GM12864 (cell line): Measurements from ENCODE around the gene MIPOL1.

Source experiments
- DNase-seq: peaks from one replicate; pipeline ENCODE4 v3.0.0-alpha.2; 2011; ENCODE audit warnings: low read depth
- H3K4me3 ChIP-seq: 2 replicates; pipeline ENCODE4 v1.5.1; 2011; ENCODE audit warnings: mild to moderate bottlenecking, low read depth, low read length, control low read depth
- TF ChIP-seq, protein P1 (sequence below): IDR thresholded peaks from 2 replicates; pipeline ENCODE4 v1.5.1; 2011; ENCODE audit warnings: low read depth, mild to moderate bottlenecking, moderate library complexity, low read length, control low read depth, inconsistent platforms; ENCODE audit errors: missing control alignments

The MIPOL1 gene

DNA sequence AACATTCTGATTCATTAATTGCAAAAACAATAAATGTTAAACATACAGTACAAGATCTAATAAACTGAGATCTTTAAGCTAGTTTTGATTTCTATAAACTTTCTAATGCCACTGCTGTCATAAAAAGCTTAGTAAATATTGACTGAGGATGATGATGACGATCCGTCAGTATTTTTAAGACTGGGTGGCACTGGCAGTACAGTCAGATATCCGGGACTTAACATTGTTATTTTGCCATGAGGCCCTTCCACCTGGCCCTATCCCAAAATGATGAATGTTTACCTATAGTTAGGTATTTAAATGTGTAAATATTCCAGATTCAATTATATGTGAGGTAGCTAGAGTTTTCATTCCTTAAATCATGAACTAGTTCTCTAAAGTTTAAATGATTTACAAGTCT, 238.8 kb downstream of the MIPOL1 start:
- no peak overlapping the region for H3K4me3 ChIP-seq
- no peak for DNase-seq
- TF ChIP-seq, protein P1, sequence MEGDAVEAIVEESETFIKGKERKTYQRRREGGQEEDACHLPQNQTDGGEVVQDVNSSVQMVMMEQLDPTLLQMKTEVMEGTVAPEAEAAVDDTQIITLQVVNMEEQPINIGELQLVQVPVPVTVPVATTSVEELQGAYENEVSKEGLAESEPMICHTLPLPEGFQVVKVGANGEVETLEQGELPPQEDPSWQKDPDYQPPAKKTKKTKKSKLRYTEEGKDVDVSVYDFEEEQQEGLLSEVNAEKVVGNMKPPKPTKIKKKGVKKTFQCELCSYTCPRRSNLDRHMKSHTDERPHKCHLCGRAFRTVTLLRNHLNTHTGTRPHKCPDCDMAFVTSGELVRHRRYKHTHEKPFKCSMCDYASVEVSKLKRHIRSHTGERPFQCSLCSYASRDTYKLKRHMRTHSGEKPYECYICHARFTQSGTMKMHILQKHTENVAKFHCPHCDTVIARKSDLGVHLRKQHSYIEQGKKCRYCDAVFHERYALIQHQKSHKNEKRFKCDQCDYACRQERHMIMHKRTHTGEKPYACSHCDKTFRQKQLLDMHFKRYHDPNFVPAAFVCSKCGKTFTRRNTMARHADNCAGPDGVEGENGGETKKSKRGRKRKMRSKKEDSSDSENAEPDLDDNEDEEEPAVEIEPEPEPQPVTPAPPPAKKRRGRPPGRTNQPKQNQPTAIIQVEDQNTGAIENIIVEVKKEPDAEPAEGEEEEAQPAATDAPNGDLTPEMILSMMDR, result no peak

DNA sequence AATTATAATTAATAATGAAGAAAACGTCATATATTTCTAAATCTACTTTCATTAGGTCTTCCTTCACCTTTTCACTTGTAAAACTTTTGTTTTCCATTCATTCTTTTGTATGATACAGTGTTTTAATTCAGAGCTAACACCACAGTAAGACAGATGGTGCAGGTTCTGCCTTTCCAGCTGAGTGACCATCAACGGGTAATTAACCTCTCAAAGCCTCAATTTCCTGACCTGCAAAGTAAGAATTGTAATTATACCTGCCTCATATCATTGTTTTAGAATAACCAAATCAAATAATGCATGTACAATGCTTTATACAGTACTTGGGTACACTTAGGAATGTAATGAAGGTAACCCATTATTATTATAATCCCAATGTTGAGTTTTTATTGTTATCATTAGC, 239.8 kb downstream of the MIPOL1 start:
- TF ChIP-seq, protein P1, result no peak
- no peak for DNase-seq
- H3K4me3 ChIP-seq, result no peak overlapping the region

DNA sequence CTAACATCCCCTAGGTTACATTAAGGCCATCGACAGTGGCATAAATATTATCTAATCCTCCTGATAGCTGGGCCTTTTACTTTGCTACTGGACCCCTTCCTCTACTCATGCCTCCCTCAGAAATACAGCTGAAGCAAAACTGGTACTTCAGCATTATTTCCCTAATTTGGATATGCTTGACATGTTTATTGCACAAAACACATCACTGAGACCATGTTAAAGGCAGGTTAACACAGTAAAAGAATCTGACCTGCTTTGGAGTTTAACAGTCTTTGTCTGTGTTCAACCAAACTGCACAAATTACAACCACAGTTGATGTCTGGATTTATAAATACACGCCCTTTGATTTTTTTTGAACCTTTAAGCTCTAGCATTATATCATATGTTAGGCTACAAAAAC, 240.7 kb downstream of the MIPOL1 start:
- TF ChIP-seq, protein P1, result no peak
- no peak for DNase-seq
- H3K4me3 ChIP-seq, result no peak overlapping the region

- DNase-seq, result no peak
- H3K4me3 ChIP-seq, result no peak overlapping the region
- TF ChIP-seq, protein P1, result no peak
Measured at GRCh38 chr14:37443461-37443860, 245.7 kb downstream of the MIPOL1 start.

GRCh38 chr14:37447883-37448391, 250.2 kb downstream of the MIPOL1 start:
- TF ChIP-seq, protein P1, result no peak
- H3K4me3 ChIP-seq, result no peak overlapping the region
- no peak for DNase-seq

GRCh38 chr14:37452323-37452722, 254.6 kb downstream of the MIPOL1 start:
- no peak overlapping the region for H3K4me3 ChIP-seq
- no peak for DNase-seq
- TF ChIP-seq, protein P1, result no peak

DNA sequence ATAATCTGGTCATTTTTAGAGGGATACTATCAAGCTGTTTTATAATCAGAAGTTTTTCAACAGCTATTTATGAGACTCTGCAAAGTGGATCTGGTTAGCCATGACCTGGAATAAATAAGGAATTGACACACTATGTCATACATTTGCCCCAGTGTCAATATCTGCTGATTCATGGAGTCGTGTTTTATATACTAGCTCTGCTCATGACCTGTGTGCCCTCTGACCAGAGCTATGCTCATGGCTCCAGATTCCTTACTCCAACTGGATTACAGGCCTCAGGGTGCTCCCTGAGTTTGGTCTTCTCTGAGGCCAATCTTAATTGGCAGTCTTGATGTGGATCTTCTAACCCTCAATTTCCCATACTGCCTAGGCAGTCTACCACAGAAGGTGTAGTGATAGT, 256.2 kb downstream of the MIPOL1 start:
- no peak for DNase-seq
- H3K4me3 ChIP-seq, result no peak overlapping the region
- TF ChIP-seq, protein P1, result no peak
